HG03565 (cell line): Measurements from ENCODE around the gene TCN2.
"Not testable (repeated sequence)": the region's sequence is repeated elsewhere in the genome, so short reads cannot be mapped to it uniquely, and the experiment has no call there.

Source experiments
- ATAC-seq: cut with Tn5 transposase; IDR thresholded peaks from one replicate; pipeline ENCODE4 v1.9.1; 2021; ENCODE audit warnings: mild to moderate bottlenecking, moderate library complexity; ENCODE audit not compliant: unreplicated experiment

The TCN2 gene

DNA sequence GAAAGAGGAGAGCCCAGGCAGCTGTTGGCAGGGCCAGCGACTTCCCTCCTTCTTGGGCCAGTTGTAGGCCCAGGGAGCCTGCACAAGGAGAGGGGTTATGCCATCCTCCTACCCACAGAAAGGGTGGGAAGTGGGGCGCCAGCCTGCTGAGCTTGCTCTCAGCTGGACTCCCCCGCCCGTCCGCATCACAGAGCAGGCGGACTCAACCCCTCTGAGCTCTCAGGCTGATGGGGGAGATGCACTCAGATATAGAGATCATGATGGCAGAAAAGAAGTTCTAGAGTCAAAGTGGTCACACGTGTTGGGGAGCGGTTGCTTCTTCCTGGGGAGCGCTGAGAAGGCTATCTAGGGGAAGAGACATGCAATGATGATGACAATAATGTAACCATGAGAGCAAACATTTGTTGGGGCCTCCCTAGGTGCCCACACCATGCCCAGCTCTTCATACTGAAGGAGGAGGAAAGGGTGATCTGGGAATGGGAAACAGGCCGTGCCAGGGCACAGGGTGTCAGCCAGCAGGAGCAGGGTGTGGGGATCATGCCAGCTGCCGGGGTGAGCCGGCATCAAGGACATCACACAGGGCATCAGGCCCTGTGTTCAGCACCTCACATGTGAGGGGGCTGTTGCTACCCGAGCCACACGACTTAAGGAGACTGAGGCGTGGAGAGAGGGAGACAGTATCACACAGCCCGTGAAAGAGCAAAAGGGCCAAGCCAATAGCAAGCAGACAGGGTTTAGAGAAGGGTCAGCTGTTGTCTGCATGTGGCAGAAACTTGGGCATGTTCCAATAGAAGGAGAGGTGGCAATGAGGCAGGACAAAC lies 36.3 kb downstream of the TCN2 start:
- ATAC-seq = no peak

DNA sequence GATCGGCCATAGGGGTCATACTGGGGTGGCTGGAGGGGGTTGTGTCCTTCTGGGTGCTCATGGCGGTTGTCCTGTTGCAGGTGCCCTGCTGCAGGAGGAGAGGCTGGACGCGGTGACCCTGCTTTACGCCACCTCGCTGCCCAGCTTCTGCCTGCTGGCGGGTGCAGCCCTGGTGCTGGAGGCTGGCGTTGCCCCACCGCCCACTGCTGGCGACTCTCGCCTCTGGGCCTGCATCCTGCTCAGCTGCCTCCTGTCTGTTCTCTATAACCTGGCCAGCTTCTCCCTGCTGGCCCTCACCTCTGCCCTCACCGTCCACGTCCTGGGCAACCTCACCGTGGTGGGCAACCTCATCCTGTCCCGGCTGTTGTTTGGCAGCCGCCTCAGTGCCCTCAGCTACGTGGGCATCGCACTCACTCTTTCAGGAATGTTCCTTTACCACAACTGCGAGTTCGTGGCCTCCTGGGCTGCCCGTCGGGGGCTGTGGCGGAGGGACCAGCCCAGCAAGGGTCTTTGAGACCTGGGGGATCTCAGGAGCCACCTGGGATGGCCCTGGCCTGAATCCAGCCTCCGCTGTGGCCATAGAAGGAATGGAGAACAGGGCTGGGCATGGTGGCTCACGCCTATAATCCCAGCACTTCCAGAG lies 39.7 kb downstream of the TCN2 start:
- ATAC-seq = no peak

DNA sequence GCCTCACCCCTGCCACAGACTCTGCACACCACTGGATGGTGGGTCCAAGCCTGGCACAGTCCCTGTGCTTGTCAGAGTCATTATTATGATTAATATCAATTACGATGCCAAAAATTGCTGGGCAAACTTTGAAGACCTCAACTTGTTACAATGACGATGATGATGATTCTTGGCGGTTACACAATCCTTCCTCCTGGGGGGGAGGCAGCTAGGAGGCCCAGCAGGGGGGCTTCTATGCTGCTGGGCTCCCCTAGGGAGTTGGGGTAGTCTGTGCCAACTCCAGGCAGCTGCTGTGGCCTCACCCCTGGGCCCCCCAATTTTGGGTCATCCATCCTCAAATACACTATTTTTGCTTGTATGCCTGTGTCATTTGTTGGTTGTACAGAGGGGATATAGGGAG lies 40.6 kb downstream of the TCN2 start:
- ATAC-seq = no peak

DNA sequence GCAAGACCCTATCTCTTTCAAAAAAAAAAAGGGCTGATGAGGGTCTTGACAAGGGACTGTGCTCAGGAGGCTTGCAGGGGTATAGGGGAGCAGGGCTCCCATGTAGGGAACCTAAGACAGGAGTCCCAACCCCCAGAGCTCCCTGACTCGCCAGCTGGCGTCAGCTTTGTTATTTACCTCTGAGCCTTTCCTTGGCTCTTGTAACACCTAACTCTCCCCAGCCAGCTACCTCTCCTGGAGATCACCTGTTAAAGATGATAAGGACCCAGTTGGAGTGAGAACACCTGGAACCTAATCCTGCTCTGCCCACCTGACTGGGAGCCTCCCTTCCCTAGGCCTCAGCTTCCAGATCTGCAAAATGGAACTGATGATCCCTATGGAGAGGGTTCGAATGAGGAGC lies 41.9 kb downstream of the TCN2 start:
- ATAC-seq = no peak

DNA sequence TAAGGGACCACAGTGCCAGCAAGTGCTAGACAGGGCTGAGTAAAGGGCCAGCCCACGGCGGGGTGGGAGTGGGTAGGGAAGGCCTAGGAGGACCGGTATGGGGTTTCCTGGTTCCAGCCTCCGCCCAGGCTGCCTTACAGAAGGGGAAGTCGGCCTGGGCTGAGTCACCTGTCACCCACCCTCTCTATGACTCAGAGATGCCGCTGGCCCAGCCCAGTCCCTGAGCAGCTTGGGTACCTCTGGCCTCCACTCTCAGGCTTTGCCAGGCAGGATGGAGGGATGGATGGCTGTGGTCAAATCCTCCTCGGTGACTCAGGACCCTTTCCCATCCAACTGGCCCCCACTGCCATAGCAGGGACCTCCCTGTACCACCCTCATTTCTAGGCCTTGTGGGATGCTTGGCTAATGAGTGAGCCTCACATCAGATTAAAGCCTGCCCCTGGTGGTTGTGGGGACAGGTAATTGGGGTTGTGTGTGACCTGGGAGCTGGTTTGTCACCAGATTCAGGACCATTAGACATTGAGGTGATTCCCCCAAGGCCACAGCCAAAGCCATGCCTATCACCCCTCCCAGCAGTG lies 42.5 kb downstream of the TCN2 start:
- ATAC-seq = no peak

DNA sequence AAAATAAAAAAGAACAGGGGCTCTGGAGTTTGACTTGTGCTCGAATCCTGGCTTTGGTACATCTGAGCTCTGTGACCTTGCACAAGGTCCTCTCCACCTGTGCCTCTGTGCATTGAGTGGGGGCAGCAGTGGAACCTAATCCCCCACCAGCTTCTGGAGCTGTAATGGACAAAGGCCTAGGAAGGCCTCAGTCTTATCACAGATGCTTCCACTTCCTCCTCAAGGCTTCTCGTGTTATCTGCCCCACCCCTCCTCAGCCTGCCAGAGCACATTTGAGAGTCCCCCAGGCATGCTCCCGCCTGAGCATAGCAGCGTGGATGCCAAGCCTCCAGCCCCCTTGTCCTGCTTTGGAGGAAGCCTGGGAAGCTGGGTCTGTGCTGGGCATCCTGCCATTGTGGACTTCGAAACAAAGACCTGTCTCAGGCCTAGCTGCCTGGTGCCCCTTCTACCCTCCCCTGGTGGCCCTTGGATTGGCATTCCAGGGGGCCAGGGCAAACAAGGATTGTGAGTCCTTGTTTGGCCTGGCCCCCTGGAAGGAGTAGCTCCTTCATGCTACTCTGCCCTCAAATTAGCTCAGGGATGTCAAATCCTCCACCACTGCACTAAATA lies 43.6 kb downstream of the TCN2 start:
- ATAC-seq = no peak

DNA sequence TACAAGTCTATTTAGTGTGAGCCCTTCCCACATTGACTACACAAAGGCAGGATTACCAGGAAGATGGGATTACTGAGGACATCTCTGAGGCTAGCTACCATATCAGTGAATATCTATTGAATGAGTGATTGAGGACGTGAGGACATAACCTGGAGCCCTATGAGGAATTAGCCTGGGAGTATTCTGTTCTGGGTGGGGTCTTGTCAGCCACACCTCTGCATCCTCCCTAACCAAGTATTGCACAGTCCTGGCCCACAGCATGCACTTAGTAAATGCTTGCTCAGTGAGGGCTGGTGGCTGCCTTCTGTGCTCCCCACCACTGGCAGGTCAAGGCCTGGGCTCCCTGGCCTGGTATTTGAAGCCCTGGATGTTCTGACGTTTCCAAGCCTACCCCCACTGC lies 45.9 kb downstream of the TCN2 start:
- no peak for ATAC-seq

DNA sequence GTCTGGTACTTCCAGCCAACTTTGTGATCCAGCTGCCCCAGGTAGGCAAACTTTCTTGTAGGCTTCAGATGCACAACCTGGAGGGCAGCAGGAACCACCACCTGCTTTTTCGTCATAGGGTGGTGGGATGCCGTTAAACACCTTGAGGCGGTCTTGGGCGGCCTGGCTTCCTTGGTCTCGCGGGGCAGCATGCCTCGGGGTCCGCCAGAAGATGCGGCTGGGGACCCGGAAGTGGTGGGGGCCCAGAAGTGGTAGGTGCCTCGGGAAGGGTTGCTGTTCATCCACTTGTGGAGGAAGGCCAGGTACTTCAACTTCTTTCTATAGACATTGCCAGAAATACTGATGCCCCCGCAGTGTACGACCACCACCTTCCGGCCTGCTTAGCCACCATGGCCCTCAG lies 47.4 kb downstream of the TCN2 start:
- no peak for ATAC-seq

DNA sequence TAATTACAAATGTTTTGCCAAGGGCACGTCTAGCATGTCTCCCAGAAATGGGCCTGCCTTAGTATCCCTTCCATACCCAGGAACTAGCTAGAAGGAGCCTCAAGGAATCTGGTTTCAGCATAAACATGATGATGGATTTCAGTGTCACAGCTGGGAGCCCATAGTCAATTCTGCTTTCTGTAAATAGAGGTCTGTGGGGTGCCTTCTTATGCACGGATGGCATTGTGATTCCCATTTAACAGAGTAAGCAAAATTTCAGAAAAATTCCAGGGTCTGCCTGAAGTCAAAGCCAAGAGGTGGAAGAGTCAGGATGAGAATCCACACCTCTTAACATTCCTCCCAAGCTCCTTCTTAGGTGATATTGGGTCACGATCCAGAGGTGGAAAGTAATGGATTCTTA lies 48.6 kb downstream of the TCN2 start:
- no peak for ATAC-seq

DNA sequence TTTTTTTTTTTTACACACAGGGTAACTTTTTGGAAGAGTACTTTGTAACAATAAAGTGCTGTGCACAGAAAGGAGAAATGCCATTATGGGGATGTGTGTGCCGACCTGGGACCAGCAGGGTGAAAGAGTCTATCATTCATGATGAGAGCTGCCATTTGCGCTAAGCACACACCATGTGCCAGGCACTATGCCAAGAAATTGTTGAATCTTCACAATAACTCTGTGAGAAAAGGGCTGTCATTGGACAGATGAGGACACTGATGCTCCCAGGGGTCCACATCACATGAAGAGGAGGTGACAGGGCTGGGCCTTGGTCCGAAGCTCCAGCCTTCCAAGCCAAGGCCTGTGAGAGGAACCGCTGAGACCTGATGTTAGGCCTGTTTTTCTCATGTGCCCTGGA lies 55.1 kb downstream of the TCN2 start:
- no peak for ATAC-seq

DNA sequence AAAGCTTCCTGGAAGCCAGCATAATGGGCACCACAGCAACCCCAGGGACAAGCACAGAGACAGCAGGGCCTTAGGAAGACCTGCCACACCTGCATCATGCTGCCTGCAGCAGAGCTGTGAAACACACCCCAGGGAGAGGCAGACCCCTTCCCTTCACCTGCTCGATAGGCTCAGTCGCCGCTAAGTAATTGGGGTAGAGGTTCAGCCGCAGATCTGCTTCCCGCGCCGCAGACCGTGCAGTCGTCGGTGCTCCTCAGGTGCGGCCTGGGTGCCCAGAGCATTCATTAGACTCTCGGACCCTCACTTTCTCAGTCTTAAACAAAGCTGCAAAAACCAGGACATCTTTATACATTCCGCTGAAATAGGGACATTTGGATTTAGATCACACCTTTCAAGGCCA lies 57.8 kb downstream of the TCN2 start:
- ATAC-seq = no peak

DNA sequence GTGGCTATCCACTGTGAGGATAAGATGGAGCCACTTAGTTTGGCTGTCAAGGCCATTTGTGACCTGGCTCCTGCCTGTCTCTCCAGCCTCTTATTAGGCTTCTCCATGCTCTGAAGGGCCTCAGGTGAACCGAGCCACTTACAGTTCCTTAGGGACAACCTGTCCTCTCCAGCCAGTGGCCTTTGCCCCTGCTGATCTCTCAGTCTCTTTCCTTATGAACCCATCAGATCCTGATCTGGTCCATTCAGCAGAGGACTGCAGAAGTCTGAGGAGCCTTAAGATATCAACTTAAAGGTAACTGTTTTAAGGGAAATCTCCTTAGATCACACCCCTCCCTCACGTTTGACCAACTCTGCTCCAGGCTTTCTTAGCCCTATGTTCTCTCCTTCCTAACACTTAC lies 58.3 kb downstream of the TCN2 start:
- no peak for ATAC-seq

DNA sequence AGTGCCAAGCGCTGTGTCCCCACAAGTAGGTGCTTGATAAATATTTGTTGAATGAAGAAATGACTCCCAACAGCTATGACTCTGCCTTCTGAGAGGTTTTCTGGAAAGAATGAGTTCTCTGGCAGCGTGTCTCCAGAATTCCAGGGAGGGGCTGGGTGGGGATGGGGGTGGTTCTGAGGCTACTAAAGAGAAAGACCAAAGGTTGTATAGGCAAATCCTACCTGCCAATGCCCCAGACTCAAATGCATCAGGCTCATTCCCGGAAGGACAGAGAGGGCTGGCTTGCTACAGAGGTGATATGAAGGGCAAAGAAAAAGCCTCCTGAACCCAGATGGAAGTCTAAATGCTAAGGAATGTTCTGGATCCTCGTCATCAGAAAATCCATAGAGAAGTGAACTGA lies 58.8 kb downstream of the TCN2 start:
- ATAC-seq = no peak

DNA sequence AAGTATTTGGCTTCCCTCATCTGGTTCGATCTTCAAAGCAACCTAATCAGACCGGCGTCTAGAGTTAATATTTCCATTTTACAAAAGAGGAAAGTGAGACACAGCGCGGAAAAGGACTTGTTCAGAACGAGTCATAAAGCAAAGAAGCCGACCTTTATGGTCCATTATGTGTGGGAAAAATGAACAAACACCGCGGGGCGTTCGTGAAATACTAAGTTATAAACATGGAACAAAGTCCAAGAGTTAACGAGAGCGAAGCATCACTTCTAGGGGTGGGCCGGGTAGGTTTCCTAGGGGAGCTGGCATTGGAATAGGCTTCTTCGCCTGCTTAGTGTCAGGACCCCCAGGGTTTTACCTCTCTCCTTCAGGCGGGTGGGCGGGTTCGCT lies 60.1 kb downstream of the TCN2 start:
- no peak for ATAC-seq

DNA sequence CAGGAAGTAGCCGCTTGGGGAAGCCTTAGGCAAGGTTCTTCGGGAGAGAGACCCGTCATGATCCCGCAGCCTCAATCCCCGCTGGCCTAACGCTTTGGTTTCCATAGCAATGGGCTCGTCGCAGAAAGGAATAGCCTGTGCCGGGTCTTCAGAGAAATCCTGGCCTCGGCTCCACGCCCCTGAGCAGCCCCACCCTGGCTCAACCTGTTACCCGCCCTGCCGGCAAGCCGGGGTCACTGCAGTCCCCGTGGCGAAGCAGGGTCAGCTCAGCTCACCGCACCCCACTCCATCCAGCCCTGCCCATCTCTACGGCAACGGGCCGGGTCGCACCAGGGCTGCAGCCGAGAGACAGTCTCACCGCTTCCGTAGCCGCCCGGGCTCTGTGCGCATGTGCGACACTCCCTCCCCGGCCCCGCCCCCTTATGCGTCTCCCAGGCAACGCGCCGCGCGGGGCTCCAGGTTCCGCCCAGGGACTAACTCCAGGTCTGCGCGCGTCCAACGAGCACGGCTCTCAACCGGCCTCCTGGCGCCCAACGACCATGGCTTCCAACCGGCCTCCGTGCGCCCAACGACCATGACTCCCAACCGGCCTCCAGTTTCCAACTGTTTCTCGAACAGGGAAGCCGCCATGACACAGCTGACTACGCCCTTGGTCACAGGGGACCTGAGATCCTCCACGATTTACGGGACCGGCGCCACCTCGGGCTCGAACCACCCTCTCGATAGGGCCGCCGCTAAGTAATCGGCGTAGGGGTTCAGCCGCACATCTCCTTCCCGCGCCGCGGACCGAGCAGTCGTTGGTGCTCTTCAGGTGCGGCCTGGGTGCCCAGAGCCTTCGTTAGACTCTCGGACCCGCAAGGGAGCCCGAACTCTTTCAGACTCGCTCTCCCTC lies 60.8 kb downstream of the TCN2 start, which contains the start of gene DUSP18:
DUSP18 (minus strand) TSS at position 382 of the 892 bp plus-strand sequence. CDS start 3,872 bp downstream, outside the sequence.
- ATAC-seq = peak; percentile 84

DNA sequence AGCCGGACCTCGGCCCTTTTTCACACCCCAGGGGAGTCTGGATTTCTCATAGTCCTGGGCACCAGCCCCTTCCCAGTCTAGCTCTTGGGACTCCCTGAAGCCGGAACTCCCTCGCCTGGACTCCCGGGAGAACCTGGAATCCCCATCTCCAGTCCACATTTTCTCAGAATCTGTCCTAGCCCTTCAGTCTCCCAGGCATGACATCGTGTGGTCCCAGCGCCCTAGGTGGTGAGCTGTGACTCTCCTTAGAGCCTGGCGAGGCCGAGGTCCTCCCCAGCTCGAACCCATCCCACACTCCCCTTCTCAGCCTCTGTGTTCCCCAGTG lies 61.4 kb downstream of the TCN2 start:
- ATAC-seq = no peak

DNA sequence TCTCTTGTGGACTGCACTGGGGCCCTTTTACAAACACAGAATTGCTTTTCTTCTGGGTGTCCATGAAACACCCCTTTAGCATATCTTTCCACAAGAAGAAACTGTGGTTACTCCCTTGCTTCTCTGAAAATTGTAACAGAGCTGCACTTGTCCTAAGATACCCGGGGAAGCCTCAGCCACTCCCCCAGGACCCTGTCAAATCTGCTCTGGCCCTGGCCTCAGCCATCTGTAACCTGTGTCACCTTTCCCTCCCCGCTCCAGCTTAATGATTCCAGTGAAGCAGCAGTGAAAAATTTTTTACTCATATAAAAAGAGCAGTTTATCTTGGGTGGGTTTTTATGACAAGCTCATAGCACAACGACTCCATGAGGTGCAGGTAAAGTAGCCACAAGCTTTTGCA lies 64.1 kb downstream of the TCN2 start:
- ATAC-seq = no peak

DNA sequence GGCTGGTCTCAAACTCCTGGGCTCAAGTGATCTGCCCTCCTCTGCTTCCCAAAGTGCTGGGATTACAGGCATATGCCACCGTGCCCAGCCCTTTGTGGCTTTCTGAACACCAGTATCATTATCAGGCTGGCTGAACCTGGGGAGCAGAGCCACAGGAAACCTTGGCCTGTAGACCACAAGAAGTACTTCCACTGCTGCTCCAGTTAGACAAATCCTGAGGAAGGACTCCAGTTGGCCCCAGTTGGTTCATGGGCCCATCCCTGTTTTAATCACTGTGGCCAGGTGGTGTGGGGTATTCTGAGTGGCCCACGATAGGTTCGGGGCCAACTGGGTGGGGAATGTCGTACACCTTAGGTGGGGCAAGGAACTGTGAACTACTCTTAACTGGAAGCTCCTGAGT lies 66.2 kb downstream of the TCN2 start:
- no peak for ATAC-seq

DNA sequence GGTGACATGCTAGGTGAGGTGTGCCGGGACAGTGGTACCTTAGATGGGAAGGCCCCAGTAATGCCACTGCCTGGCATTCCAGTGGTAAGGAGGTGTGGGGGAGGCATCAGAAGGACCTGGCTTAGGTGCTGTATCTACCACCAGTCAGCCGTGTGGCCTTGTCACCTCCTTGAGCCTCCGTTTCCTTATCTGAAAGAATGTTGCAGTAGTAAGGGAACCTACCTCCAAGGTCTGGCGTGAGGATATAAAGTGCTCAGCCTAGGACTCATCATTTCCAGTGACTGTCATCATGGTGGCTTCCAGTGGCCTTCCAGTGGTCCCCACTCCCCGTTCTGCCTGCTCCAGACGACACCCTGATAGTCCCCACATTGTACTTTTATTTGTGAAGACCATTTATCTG lies 67.5 kb downstream of the TCN2 start:
- ATAC-seq = no peak

DNA sequence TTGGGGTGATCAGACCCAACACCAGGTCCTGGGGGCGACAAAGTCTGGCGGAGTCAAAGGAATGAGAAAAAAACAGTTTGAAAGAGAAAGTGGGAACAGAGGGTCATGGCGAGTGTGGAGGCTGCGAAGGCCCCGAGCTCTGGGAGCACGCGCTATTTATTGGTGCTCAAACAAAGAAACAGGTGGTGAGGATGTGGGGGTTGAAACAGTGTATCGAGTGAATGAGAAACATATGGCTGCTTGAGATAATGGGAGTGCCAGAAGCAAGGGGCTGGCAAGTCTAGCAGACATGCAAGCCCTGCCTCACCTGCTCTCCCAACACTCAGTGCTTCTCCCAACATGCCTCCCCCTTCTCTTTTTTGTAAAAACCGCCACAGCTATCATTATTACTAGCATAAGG lies 68.5 kb downstream of the TCN2 start:
- ATAC-seq = no peak

DNA sequence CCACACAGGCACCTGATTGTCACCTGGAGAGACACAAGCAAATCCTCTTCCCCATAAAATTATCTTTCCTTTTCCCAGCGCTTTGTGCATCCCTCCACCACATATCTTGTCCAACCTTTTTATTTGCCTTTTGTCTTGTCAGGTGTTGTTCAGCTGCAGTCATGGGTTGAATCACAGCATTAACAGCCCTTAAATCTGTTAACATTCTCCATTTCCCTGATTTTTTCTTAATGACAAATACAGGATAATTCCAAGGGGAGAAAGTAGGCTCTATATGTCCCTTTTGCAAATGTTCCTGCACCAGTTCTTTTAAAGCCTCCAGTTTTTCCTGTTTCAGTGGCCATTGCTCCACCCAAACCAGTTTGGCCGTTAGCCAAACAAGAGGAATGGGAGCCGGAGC lies 69.6 kb downstream of the TCN2 start:
- ATAC-seq = not testable (repeated sequence)
